KMS-11 (cell line): ENCODE data around the gene MOCS2.

Experiments
- H2AFZ ChIP-seq: fragments of 200-600 bp; sonication (generic); 2 replicates; pipeline ENCODE4 v1.6.1; 2016; ENCODE audit warnings: antibody characterized with exemption, mixed run types, low read depth
- H3K27ac ChIP-seq: fragments of 200-600 bp; sonication (generic); 2 replicates; pipeline ENCODE4 v1.6.1; 2016; ENCODE audit warnings: mild to moderate bottlenecking, mixed run types
- H3K27me3 ChIP-seq: fragments of 200-600 bp; sonication (generic); 2 replicates; pipeline ENCODE4 v1.6.1; 2017; ENCODE audit warnings: mild to moderate bottlenecking, low read depth, mixed run types, moderate library complexity; ENCODE audit not compliant: insufficient read depth
- H3K36me3 ChIP-seq: fragments of 200-600 bp; sonication (generic); 2 replicates; pipeline ENCODE4 v1.6.1; 2017; ENCODE audit warnings: mild to moderate bottlenecking, mixed run types; ENCODE audit not compliant: insufficient read depth
- H3K4me1 ChIP-seq: fragments of 200-600 bp; sonication (generic); 2 replicates; pipeline ENCODE4 v1.6.1; 2016; ENCODE audit warnings: mild to moderate bottlenecking, low read depth, mixed run types; ENCODE audit not compliant: poor library complexity, severe bottlenecking
- H3K4me2 ChIP-seq: fragments of 200-600 bp; sonication (generic); 2 replicates; pipeline ENCODE4 v1.7.0; 2016; ENCODE audit warnings: mild to moderate bottlenecking, mixed run types
- H3K4me3 ChIP-seq: fragments of 200-600 bp; sonication (generic); IDR thresholded peaks from 2 replicates; pipeline ENCODE4 v1.6.1; 2017; ENCODE audit warnings: low read depth, low read length, mixed read lengths; ENCODE audit not compliant: insufficient read depth
- H3K79me2 ChIP-seq: fragments of 200-600 bp; sonication (generic); 2 replicates; pipeline ENCODE4 v1.6.1; 2016; ENCODE audit warnings: low read depth, mixed run types; ENCODE audit not compliant: insufficient read depth
- H3K9ac ChIP-seq: fragments of 200-600 bp; sonication (generic); 2 replicates; pipeline ENCODE4 v1.6.1; 2016; ENCODE audit warnings: mild to moderate bottlenecking, mixed run types
- H4K20me1 ChIP-seq: fragments of 200-600 bp; sonication (generic); 2 replicates; pipeline ENCODE4 v1.6.1; 2016; ENCODE audit warnings: mild to moderate bottlenecking, mixed run types; ENCODE audit not compliant: insufficient read depth
- TF ChIP-seq, protein P1 (sequence below): fragments of 200-600 bp; sonication (generic); conservative IDR thresholded peaks from 2 replicates; pipeline ENCODE4 v1.6.1; 2017; ENCODE audit warnings: low read depth, mild to moderate bottlenecking, antibody characterized with exemption, low read length, moderate library complexity, mixed read lengths

The MOCS2 gene

DNA sequence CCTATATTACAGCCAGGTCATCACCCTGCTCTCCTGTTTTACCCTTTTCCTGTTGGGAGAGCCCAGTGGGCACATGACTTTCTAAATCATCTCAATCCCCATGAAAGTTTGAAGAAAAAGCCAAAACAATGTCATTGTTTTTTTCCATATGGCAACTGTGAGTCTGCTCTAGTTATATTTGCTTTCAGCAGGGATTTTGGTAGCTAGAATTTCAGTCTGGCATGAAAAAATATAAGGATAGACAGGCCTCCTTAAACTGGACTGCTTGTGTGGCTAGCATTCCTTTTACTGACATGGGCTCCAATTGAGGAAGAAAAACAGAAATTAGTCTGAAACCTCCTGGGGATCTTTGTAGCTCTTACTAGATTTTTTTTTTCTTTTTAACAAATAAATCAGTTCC is 25.6 kb downstream of the MOCS2 start:
- Histone ChIP-seq H3K4me1 (peaks cover 3% of the 10 kb centered on the region), H3K79me2 (no peaks in the 10 kb centered on the region), H3K9ac (no peak overlapping the region), H2AFZ (no peak overlapping the region), H3K36me3 (no peaks in the 10 kb centered on the region), H4K20me1 (no peaks in the 10 kb centered on the region), H3K27me3 (no peaks in the 10 kb centered on the region; the same call in 1 of the 2 replicates), H3K4me2 (no peak overlapping the region), H3K4me3 (no peak overlapping the region), H3K27ac (no peak overlapping the region)
- TF ChIP-seq, protein P1, sequence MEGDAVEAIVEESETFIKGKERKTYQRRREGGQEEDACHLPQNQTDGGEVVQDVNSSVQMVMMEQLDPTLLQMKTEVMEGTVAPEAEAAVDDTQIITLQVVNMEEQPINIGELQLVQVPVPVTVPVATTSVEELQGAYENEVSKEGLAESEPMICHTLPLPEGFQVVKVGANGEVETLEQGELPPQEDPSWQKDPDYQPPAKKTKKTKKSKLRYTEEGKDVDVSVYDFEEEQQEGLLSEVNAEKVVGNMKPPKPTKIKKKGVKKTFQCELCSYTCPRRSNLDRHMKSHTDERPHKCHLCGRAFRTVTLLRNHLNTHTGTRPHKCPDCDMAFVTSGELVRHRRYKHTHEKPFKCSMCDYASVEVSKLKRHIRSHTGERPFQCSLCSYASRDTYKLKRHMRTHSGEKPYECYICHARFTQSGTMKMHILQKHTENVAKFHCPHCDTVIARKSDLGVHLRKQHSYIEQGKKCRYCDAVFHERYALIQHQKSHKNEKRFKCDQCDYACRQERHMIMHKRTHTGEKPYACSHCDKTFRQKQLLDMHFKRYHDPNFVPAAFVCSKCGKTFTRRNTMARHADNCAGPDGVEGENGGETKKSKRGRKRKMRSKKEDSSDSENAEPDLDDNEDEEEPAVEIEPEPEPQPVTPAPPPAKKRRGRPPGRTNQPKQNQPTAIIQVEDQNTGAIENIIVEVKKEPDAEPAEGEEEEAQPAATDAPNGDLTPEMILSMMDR = no peak

DNA sequence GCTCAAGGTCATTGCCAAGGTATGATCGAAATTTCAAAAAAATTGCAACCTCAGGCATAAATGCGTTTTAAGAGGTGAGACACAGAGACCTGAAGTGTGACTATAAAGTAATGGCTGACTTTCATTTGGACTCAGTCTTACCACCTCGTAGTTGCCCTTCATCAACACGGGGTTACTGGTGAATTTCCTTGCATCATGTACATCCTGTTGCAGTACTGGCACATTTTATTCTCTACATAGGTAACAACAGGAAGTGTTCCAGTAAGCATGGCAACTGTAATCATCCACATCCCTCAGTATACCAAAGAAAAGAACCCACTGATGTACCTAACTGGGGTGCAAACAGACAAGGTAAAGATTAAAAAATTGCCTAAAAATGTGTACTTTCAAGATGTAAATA is 29.3 kb downstream of the MOCS2 start:
- no peak overlapping the region for H2AFZ ChIP-seq
- no peak overlapping the region for H3K4me2 ChIP-seq
- no peaks in the 10 kb centered on the region for H3K4me1 ChIP-seq
- H4K20me1 ChIP-seq = no peaks in the 10 kb centered on the region
- no peak overlapping the region for H3K9ac ChIP-seq
- no peaks in the 10 kb centered on the region for H3K79me2 ChIP-seq
- no peak overlapping the region for H3K4me3 ChIP-seq
- H3K27ac ChIP-seq = no peak overlapping the region
- H3K27me3 ChIP-seq = no peaks in the 10 kb centered on the region
- TF ChIP-seq, protein P1 = no peak
- H3K36me3 ChIP-seq = no peaks in the 10 kb centered on the region

DNA sequence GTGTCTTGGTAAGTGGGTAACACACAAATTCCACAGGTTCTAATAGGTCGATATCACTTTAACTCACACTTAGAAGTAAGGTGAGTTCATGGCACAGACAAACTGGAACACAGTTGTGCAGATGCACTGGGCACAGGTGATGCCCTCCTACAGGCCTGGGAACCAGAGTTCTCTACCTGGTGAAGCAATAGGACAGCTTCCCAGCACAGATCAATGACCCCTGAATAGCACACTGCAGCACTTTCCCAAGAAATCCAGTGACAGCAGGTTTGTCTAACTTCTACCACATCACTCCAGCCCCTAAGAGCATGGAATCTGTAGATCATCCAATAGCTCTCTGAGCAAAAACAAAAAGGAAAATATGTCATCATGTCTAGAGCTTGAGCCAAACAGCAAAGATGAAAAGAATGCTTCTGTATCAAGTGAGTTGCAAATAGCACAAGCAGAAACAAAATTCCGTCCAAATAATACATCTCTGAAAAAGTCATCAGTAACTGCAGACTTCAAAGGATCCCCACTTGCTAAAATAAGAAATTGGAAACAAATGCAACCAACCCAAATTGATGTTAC is 33.5 kb downstream of the MOCS2 start:
- TF ChIP-seq, protein P1 = no peak
- H3K4me3 ChIP-seq = no peak overlapping the region
- no peaks in the 10 kb centered on the region for H3K79me2 ChIP-seq
- no peak overlapping the region for H3K4me2 ChIP-seq
- no peaks in the 10 kb centered on the region for H4K20me1 ChIP-seq
- no peak overlapping the region for H3K27ac ChIP-seq
- H3K36me3 ChIP-seq = no peaks in the 10 kb centered on the region
- no peak overlapping the region for H3K9ac ChIP-seq
- no peaks in the 10 kb centered on the region for H3K27me3 ChIP-seq
- no peaks in the 10 kb centered on the region for H3K4me1 ChIP-seq
- no peak overlapping the region for H2AFZ ChIP-seq

DNA sequence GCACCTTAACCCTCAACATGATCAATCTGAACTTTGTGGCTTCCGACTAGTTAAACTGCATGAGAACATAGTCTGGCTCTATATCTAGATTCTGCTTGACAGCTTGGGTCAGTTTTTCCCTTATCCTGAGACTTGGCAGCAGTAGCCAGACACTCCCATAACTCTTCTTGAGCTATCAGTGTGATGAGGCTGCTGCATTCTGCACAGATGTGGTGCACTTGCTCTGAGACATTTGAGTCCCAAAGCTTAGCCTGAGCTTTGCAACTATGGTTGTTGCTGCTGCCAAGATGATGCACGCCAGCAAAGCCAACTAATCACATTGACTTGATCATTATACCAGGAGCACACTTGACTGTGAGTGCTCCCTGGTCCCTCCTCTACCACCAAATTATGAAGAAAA is 36.2 kb downstream of the MOCS2 start:
- TF ChIP-seq, protein P1 = no peak
- no peaks in the 10 kb centered on the region for H3K79me2 ChIP-seq
- no peaks in the 10 kb centered on the region for H3K27me3 ChIP-seq
- no peak overlapping the region for H3K4me3 ChIP-seq
- H3K36me3 ChIP-seq = no peaks in the 10 kb centered on the region
- no peak overlapping the region for H3K4me2 ChIP-seq
- H4K20me1 ChIP-seq = no peaks in the 10 kb centered on the region
- no peak overlapping the region for H2AFZ ChIP-seq
- H3K4me1 ChIP-seq = no peaks in the 10 kb centered on the region
- no peak overlapping the region for H3K9ac ChIP-seq
- no peak overlapping the region for H3K27ac ChIP-seq
